BJ (cell line): ENCODE results near the gene CD19. TPM values are rescaled to one million over a fixed set of nuclear protein-coding genes. Genes with fewer than 3 reads are reported as not detected.

Source experiments
- CTCF ChIA-PET: fragments of 350-600 bp; formaldehyde crosslinking; extraction: SDS; loops from one replicate; lab custom pipeline; 2021; ENCODE audit warnings: antibody characterized with exemption, inconsistent platforms; lab: Yijun Ruan, JAX
- POLR2A ChIA-PET: fragments of 300-600 bp; sonication (Branson Sonifier 250); formaldehyde crosslinking; extraction: SDS; loops from one replicate; lab custom pipeline; 2021; ENCODE audit warnings: antibody characterized with exemption; lab: Charles Lee
- DNase-seq: peaks from one replicate; pipeline ENCODE4 v3.0.0-alpha.2; 2011; ENCODE audit warnings: low read depth
- H3K27me3 ChIP-seq: 2 replicates; pipeline ENCODE4 v1.6.0; 2011; ENCODE audit warnings: low read length; ENCODE audit not compliant: control insufficient read depth, insufficient read depth
- H3K36me3 ChIP-seq: 2 replicates; pipeline ENCODE4 v1.5.1; 2011; ENCODE audit warnings: low read length; ENCODE audit not compliant: control insufficient read depth, insufficient read depth
- H3K4me3 ChIP-seq: 2 replicates; pipeline ENCODE4 v1.5.1; 2011; ENCODE audit warnings: low read depth, mild to moderate bottlenecking, control low read depth, low read length
- polyA plus RNA-seq: library from polyadenylated mRNA; depleted of rRNA; stranded (reverse); fragments of >200 nt; gene quantifications from 2 replicates; pipeline ENCODE4 v1.2.3, GENCODE V29; 2011
- TF ChIP-seq, protein P1 (sequence below): IDR thresholded peaks from 2 replicates; pipeline ENCODE4 v1.5.1; 2011; ENCODE audit warnings: low read depth, mild to moderate bottlenecking, control low read depth, inconsistent platforms, low read length, moderate library complexity; ENCODE audit not compliant: insufficient read depth

Gene CD19
- polyA plus RNA-seq, 1 experiment, result not detected

DNA sequence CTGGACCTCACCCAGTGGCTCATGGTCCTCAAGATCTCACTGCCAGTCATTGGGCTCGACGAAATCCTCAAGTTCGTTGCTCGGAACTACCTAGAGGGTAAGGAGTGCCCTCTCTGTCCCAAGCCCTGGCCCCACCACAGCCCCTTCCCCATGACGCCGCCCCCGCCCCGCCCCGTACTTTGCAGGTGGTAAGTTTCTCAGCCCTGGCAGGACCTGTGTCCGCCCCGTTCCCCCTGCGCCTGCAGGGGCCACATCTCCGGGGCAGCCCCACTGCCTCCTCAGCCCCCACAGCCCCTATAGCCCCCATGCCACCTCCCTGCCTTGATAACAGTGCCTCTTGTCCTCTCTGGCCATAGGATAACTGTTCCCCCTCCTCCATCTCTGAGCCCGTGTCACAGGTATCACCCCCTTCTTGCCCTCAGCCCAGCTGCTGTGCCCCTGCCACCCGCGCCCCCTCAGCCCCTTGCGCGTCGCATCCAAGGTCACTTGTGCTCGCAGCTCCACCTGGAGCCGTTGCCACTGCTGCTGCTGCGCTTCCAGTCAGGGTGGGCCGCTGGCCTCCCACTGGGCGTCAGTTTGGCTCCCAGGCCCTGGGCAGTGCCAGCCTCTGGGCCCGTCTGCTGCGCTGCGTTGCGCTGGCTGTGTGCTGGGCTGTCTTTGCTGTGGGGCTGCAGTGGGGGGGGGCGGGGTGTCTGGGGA is 28.3 kb upstream of the CD19 start:
- DNase-seq, result no peak
- H3K4me3 ChIP-seq, result no peak overlapping the region
- H3K27me3 ChIP-seq, result no peaks in the 10 kb centered on the region
- CTCF ChIA-PET, result no interaction called here
- H3K36me3 ChIP-seq, result peaks cover 7% of the 10 kb centered on the region
- TF ChIP-seq, protein P1, sequence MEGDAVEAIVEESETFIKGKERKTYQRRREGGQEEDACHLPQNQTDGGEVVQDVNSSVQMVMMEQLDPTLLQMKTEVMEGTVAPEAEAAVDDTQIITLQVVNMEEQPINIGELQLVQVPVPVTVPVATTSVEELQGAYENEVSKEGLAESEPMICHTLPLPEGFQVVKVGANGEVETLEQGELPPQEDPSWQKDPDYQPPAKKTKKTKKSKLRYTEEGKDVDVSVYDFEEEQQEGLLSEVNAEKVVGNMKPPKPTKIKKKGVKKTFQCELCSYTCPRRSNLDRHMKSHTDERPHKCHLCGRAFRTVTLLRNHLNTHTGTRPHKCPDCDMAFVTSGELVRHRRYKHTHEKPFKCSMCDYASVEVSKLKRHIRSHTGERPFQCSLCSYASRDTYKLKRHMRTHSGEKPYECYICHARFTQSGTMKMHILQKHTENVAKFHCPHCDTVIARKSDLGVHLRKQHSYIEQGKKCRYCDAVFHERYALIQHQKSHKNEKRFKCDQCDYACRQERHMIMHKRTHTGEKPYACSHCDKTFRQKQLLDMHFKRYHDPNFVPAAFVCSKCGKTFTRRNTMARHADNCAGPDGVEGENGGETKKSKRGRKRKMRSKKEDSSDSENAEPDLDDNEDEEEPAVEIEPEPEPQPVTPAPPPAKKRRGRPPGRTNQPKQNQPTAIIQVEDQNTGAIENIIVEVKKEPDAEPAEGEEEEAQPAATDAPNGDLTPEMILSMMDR, result no peak
- POLR2A ChIA-PET, result no interaction called here

DNA sequence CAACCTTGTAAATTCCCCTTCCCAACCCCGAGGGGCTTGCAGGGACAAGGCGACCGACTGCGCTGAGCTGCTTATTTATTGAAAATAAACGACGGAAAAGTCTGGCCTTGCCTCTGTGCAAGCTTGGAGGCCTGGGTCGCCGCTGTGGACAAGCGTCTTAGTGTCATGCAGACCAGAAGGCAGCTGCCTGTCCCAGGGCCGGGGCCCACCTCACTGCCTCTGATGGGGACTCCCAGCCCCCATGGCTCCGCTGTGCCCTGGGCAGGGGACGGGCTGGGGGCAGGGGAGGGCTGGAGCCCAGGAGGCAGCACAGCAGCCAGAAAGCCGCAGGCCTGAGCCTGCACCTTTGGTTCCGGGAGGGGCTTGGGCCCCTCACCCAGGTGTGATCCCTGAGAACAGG is 27.4 kb upstream of the CD19 start:
- CTCF ChIA-PET, result no interaction called here
- no peak overlapping the region for H3K4me3 ChIP-seq
- POLR2A ChIA-PET, result no interaction called here
- TF ChIP-seq, protein P1, result no peak
- H3K27me3 ChIP-seq, result no peaks in the 10 kb centered on the region
- H3K36me3 ChIP-seq, result peaks cover 9% of the 10 kb centered on the region
- no peak for DNase-seq

DNA sequence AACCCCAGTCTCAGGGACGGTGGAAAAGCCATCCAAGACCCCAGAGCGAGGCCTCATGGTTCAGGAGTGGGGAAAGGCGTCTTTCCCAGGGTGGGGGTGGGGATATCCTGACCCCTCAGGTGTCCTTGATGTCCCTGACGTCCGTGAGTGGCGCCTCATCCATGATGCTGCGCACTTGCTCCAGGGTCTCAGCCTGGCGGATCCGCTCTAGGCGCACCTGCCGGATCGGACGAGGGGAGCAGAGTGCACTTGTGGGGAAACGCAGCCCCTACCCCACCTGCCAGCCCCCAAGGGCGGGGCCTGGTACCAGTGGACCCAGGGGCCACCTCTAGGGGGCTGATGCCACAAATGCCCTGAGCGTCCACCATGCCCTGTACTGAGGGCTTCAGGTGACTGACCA is 26.9 kb upstream of the CD19 start:
- H3K4me3 ChIP-seq, result no peak overlapping the region
- POLR2A ChIA-PET, result no interaction called here
- peaks cover 9% of the 10 kb centered on the region for H3K36me3 ChIP-seq
- CTCF ChIA-PET, result interaction anchor here (1.2 kb wide), 1 partner anchor 12 kb away, joined by 3 read pairs; no protein-coding TSS in a partner anchor
- TF ChIP-seq, protein P1, result no peak
- DNase-seq, result no peak
- H3K27me3 ChIP-seq, result no peaks in the 10 kb centered on the region

DNA sequence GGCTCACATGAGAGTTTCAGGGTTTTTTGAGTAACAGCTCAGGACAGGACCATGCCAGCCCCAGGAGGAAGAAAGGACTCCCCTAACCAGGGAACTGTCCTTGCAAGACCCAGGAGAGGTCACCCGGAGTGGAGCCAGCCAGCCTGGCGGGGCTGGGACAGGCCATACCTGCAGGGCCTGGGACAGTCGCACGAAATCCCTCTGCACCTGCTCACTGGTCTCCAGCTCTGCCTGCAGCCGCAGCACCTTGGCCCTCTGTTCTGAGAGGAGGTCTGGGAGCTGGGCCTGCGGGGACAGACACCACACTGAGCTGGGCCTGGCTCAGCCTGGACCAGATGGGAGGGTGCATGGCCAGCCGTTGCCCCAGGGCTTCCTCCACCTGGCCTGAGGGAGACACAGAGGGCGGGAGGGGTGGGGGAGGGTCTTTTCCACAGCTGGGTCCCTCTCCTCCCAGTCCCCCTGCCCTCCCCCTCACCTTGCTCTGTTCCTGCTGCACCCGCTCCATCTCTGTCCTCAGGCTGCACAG is 26.5 kb upstream of the CD19 start:
- ChIA-PET POLR2A (no interaction called here), CTCF (interaction anchor here (1.2 kb wide), 1 partner anchor 11 kb away, joined by 3 read pairs; no protein-coding TSS in a partner anchor)
- no peak for DNase-seq
- no peaks in the 10 kb centered on the region for H3K27me3 ChIP-seq
- no peak overlapping the region for H3K4me3 ChIP-seq
- TF ChIP-seq, protein P1, result no peak
- peaks cover 9% of the 10 kb centered on the region for H3K36me3 ChIP-seq

DNA sequence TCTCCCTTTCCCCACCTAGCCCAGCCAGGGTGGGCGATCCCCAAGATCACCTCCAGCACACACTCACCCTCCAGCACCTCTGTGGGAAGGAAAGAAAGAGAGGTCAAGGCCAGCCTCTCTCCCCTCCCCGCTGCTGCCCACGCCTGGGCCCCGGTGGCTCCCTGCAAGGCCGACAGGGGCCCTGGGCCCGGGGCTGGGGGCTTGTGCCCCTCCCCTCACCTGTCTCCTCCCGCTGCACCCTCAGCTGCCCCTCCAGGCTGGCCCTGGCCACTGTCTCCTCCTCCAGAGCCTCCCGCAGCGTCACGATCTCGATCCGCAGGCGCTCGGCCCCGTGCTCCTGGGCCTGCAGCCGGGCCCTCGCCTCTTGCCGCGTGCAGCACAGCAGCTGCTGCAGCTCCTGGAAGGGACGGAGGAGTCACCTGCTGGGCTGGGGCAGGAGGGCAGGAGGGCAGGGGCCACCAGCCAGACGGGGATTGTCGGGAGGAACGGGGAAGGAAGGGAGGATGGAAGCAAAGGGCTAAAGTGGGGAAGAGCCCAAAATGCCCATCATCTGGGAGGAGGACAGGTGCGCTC is 25.9 kb upstream of the CD19 start:
- TF ChIP-seq, protein P1, result no peak
- CTCF ChIA-PET, result interaction anchor here (1.2 kb wide), 1 partner anchor 10 kb away, joined by 3 read pairs; no protein-coding TSS in a partner anchor
- POLR2A ChIA-PET, result no interaction called here

More for the DNA sequence above, 25.9 kb upstream of the CD19 start:
- Histone ChIP-seq H3K27me3 (no peaks in the 10 kb centered on the region), H3K36me3 (peaks cover 10% of the 10 kb centered on the region), H3K4me3 (no peak overlapping the region)
- DNase-seq, result no peak
